Fibroblast of gingiva (primary cell): Measurements from ENCODE around the gene FABP3.

ENCODE experiments used
- DNase-seq: peaks from one replicate; pipeline ENCODE4 v3.0.0-alpha.2; 2011; ENCODE audit warnings: low read depth

Gene FABP3

DNA sequence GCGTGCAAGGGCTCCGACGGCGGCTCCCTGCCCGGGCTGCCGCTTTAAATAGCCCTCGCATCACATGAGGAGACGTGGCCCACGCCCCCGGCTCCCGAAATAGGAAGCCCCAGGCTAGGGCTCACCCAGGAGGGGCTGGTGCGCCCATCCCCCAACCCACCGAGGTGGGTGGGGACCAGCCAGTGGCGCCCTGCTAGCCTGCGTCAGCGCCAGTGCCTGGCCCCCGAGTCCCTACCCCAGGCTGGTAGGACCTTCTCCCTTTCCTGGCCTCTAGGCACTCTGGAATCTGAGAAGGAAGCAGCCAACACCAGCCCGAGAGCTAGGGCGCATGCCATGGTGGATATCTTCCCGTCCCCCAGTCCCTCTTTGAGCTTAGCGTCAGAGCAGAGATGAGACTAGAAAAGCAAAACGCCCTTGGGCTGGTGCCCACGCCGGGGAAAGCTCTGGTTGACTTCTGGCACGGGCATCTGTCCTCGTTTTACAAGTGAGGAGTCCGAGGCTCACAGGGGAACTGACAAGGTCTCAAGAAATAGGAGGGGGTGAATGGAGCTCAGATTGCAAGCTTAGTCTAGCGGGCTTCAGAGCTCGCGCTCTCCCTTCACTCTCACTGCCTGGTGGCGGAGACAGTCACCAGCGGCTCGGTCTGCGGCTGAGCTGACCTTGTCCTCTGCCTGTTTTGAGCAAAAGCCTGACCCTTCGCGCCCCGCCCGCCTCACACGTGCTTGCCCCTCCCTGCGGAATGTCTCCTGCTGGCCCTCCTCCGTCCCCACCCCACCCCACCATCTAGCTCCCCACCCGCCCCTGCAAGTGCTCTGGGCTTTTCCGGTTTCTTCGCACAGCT is at the start of gene FABP3:
FABP3 (minus strand) TSS at position 21 of the 841 bp plus-strand sequence. CDS start 62 bp downstream, outside the sequence.
- DNase-seq = peak; percentile 63

DNA sequence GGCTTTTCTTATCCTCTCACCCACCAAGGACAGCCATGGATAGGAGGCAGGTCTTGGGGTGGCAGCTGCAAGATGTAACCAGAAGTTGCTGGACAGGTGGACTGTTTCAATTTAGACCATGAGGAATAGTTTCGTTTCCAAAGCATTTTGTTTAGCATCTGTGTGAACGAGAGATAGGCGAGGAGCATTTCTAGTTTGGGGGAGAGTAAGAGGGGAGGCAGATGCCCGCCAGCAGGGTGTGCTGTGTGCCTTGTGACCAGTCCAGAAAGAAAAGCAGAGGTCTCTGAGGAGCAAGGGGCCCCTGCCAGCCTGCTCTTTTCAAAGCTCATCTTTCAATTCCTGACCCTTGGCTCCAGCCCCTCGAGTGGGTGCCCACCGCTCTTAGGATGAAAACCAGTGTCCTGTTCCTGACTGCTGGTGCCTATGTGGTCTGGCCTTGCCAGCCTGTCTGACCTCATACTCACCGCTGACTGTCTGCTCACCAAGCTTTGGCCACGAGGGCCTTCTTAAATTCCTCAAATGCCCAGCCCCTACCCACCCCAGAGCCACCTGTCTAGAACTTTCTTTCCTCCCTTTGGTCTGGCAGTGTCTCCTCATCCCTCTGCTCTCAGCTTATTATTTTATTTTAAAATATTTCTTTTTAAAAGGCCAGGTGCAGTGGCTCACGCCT is 48.6 kb upstream of the FABP3 start:
- DNase-seq = no peak

DNA sequence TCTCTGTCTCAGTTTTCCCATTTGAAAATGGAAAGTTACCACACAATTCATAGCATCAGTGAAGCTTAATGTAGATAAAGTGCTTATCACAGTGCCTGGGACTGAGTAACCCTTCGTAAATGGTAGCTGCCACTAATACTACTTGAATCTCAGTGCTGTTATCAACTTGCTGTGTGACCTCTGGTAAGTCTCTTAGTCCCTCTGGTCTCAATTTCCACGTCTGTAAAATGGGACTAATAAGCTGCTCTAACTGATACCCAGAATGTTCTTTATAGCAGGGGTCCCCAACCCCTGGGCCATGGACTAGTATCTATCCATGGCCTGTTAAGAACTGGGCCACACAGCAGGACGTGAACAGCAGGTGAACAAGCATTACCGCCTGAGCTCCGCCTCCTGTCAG is 47.8 kb upstream of the FABP3 start:
- no peak for DNase-seq

DNA sequence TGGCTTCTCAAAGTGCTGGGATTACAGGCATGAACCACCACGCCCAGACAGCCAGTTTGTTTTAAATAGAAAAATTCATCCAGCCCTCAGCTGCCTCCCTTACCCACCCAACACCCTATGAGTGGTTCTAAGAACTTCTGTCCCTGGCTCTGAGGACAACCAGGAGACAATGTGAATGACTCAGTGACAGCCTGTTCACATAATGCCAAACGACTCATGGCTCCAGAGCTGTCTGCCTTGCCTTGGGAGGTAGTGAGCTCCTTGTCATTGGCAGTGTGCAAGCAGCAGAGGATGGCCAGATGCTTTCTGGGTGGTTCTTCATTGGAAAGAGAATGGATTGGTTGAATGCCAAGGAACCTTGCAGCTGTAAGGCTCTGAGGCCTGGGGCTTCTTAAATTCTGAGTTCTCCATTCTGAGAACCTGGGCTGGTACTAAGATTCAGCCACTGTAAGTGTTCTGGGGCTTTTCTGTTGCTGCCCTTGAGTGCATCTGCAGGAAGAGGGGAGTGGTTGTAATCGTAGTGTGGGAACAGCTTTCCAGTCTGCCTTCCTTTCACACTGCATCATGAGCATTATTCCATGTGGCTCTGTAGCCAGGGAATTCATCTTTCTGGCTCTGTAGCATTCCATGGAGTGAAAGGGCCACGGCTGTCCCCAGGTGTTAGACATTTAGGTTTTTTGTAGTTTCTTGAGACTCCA is 45.9 kb upstream of the FABP3 start:
- no peak for DNase-seq

DNA sequence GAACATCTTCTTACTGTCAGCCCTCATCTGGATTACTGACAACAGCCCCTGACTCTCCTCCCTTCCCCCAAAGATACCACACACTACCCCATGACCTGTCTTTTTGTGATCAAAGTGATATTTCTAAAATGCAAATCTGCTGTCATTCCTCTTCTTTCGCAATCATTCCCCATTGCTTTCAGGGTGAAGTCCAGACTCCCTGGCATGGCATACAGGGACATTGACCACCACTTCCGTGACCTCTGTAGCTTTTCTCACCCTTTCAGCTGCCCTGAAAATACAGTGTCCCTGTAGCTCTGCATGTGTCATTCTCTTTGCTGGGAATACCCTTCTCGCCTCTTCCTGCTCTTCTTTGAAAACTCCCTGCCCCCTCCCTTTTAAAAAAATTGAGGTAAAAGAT is 44.3 kb upstream of the FABP3 start:
- no peak for DNase-seq

DNA sequence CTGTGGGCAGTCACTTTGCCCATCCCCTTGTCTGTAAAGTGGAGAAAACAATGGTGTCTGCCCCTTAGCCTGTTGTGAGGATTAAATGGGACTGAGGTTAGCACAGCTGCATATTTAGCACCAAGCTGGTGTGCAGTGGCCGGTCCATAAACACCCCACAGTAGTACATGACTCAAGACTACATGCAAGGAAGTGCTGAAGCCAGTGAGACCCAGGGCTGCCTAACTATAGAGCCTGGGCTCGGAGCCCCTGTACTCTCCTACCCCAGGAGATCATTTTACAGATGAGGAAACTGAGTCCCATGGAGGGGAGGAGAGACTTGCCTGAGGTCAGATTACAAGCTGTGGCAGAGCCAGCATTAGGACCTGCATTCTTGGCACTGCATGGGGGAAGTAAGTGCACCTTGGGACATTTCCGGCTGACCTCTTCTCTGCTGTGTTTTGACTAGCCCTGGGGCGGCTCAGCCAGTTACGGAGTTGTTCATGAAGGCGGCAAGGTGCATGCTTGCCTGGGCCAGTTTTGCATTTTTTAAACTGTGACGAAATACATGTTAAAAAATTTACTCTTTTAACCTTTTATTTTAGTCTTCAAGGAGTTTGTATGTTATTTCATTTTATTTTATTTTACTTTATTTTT is 43.3 kb upstream of the FABP3 start:
- no peak for DNase-seq

DNA sequence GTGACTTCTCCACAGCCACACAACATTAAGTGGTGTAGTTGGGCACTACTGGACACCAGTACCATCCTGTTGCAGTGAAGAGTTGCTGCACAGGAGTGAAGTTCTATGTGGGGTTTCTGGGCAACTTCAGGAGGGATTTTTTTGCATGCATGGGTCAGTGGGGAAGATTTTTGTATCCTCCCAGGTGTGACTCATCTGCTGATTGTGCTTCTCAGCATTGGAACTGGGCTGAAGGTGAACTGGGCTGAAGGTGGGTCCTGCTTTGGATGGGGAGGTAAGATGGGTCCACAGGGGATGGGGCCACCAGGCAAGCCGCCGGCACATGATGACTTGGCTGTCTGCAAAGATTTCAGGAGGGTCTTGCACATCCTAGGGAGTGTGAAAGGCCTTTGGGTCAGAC is 42.8 kb upstream of the FABP3 start:
- DNase-seq = no peak

DNA sequence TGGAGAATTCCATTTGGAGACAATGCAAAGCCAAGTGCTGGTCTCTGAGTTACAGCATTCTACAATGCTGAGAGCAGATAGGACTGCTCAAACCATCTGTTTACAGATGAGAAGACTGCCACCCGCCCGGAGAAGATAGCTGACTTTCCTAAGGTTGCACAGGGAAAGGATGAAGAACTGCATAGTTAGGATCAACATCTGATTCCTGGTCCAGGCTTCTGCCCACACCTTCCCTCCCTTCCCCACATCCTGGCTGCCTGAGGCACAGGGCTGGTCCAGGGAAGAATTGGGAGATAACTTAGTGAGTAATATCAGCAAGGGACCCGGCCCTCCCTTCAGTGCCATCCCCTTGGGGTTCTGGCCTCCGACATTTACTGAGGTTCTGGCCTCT is 42.1 kb upstream of the FABP3 start:
- no peak for DNase-seq

DNA sequence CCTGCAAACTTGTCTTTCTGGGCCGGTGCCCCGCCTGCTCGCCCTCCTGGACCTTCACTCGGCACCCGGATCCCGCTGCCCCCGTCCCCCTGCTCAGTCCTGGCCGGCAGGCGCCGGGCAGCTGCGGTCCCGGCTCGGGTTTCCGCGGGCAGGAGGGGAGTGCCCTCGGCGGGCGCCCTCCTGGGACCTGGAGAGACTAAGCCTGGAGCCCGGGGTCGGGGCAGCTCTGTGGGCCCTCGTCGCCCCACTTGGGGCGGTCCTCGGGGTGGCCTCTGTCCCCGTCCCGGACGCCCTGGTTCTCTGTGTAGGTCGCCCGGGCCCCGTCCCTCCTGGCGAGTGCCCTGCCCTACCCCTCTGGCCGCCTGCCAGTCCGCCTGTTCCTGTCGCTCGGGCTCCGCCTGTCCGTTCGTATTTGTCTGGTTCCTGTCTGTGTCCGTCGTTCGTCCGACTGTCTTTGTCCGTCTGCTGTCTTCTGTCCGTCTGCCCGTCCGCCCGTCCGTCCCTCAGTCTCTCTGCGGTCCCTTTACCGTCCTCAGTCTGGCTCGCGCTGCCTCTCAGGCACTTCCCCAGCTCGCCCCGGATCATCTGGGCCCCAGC is 40.6 kb upstream of the FABP3 start:
- DNase-seq = peak; percentile 56

DNA sequence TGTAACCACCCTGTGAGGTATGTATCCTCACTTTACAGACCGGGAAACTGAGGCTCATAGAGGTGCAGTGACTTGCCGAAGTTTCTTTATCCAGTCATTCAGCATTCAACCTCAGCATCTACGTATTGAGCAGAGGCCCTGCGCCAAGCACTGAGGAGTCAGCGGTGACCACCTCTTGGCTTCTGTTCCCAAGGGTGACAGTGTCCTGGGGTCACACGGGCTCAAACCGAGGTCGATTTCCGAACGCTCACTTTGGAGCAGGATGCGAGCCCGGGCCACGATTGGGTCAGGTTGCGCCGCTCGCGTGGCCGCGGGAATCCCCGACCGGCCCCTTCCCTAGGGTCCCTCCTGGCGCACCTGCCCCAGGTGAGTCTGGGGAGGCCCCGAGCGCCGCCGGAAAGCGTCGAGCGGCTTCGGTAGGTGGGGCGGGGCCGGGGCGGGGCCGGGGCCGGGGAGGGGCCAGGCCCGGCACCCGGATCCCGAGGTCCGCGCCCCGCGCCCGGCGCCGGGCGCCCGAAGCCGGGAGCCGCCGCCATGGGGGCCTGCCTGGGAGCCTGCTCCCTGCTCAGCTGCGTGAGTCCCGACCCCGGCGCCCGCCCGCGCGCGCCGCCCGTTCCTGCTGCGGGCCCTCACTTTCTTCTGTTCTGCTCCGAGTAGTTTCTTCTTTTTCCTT is 40.0 kb upstream of the FABP3 start, which contains the start of gene SERINC2:
SERINC2 (plus strand) TSS at position 482 of the 673 bp plus-strand sequence; CDS start at position 535, 53 bp downstream.
- DNase-seq = no peak

DNA sequence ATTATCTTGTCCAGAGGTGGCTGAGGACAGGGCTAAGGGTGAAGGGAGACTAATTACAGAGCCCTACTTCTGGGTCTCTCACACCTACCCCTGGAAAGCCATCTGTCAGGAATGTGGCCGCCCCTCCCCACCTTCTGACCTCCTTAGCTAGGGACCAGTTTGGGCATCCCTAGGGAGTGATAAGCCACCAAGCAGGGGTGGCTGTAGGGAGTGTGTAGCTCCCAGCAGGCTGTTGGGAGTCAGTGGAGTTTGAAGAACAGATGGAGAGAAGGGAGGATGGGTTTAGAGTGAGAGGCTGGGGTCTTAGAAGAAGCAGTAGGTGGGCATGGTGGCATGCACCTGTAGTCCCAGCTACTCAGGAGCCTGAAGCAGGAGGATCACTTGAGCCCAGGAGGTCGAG is 39.3 kb upstream of the FABP3 start:
- no peak for DNase-seq

DNA sequence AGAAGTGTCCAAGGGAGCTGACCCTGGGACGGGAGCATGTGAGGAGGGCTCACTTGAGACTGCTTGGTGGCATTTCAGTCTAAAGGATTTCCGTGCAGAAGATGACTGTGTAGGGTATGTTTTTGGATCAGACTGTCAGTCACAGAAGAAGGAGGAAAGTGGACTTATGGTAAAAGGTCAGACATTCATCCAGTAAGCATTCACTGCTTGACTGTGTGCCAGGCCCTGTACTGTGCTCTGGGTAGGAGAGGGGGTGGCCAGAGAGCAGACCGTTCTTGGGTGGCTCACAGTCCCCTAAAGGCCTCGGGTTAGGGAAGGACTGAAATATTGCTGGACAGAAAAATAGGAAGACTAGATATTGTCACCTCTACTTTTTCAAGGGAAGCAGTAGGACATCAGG is 38.0 kb upstream of the FABP3 start:
- DNase-seq = peak; percentile 54

DNA sequence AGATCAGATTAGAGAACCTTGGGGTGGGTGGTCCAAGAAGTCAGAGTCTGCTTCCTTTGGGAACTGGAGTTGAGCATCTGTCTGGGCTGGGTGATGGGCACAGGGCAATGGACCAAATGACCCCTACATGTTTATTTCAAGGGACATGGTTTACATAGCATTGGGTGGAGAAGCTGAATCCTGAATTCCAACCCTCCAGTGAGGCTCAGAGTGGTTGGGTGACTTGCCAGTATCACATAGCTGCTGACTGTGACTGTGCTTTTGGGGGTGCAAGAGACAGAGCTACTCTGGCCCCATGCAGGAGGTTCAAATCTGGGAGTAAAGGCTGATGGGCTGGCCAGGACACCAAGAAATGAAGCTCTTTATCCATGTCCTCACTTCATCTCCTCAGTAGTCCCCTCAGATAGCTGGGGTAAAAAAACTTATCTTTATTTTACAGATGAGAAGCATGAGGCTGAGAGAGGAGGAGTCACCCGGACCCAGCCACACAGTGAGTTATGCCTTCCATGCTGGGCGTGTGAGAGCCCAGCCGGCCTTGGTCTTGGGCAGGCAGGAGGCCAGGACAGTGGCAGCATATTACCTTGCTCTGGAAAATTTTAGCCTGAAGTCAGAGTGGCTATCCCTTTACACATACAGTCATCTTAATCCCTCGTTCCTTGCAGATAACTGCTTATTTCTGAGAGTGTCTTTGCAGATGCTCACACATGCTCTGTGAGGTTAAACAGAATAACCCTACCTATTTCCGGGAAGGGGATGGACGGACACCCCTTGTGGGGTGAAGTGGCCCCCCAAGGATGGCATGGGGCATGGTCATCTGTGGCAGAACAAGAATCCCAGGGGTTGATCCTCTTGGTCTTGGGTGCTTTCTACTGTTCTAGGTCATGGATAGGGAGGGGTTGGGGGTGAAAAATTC is 37.3 kb upstream of the FABP3 start:
- DNase-seq = peak; percentile 28

DNA sequence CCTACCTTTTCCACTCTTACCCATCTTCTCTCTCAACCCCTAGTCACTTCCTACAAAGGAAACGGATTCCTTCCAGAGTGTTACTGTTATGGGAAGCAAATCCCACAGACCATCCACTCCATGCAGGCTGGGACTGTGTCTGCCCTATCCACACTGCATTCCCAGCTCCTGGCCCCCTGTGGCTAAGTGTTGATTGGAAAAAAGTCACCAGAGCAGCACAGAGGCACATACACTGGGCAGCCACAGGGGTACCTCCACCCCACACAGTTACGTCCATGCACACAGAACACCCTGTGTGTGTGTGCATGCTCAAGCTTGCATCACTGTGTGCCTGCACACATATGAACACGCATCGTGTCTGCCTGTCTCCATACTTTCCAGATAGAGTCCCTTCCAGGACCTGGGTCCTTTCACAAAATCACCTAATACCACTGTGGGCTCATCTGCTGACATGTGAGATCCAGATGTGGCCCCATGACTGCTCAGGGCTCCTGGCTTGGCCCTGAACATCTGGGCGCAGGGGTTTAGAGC is 36.0 kb upstream of the FABP3 start:
- no peak for DNase-seq

DNA sequence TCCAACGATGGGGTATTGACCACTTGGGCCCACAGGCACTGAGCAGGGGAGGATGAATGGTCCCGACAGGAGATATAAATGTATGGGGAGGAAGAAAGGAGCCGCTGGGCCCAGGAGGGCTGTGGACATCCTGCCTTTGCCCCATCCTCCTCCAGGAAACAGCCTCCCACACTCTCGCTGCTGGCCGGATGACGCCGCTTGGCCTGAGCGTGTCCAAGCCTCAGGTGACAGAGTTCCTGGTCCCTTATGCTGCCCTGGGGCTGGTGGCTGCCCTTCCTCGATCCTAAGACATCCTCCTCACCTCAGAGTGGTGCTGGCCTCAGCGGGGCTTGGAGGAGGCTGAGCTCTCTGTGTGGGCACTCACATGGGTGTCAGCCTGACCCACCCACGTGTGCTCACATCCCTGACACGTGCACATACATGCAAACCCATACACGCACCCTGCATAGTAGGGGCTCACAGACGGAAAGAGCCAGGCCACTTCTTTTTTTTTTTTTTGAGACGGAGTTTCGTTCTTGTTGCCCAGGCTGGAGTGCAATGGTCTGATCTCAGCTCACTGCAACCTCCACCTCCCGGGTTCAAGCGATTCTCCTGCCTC is 34.3 kb upstream of the FABP3 start:
- DNase-seq = no peak

DNA sequence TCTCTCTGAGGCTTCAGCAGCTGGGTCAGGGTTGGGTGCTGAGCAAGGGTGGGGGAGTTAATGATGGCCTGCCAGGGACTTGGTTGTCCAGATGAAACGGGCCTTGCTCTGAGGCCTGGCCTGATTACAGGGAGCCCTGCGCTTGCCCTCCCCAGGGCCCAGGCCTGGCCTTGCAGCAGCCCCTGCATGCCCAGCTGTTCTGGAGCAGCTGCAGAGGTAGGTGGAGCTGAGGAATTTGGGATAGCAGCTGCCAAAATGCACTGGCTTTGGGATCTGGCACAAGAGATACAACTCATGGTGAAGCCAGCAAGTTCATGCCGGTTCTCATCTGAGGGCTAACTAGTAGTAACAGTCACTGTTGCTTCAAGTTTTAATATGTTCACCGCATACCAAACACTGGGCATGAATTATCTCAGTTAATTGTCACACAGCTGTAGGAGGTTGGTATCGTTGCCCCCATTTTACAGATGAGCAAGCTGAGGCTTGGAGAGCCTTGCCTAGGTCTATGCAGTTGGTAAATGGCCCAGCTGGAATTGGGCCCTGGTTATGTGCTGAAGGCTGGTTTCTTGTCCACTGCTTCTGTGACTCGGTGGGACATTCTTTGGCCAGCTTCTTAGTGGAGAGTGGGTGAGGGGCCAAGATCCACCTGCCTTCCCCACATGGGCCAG is 32.8 kb upstream of the FABP3 start:
- no peak for DNase-seq

DNA sequence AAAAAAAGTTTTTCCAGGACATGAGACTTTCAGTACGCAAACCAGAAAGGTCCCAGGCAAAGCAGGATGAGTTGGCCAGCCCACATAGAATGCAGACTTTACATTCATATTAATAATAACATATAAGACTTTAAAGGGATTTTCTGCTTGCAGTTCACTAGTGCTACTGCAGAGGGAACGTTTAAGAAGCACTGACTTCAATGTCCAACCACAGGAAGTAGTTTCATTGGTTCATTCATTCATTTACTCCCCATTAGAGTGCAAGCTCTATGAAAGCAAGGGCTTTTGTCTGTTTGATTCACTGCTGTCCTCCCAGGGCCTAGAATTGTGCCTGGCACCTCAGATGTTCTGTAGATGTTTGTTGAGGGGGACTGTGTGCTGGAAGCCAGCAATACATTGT is 28.4 kb upstream of the FABP3 start:
- DNase-seq = no peak

DNA sequence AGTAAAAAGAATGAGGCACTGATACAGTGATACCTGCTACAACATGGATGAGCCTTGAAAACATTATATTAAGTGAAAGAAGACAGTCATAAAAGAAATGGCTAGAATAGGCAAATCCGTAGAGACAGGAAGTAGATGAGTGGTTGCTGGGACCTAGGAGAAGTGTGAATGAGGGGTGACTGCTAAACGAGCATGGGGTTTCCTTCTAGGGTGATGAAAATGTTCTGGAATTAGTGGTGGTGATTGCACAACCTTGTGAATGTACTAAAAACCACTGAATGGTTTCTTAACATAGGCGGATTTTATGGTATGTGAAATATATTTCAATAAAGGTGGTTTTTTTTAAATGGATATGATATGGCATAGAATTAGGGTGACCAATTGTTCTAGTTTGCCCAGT is 27.5 kb upstream of the FABP3 start:
- peak; percentile 44 for DNase-seq

DNA sequence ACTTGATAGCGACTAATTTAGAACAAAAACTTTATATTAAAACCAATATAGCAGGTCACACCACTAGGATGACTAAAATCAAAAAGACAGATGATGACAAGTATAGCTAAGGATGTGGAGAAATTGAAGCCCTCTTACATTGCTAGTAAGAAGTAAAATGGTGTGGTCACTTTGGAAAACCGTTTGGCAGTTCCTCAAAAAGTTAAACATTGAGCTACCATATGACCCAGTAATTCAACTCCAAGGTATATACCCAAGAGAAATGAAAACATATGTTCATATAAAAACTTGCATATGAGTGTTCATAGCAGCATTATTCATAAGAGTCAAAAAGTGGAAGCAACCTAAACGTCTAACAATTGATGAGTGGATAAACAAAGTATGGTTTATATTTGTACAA is 27.1 kb upstream of the FABP3 start:
- no peak for DNase-seq
